ENCODE measurements around the gene DNAJB12. TPM values are rescaled to one million over a fixed set of nuclear protein-coding genes. Genes with fewer than 3 reads are reported as not detected.

Gene DNAJB12
- total and polyA plus RNA-seq, 10 of the 15 experiments (the other 5 are each of a cell fraction or from before 2014, with no cell fraction given): 4.6 to 31.6 (median 18.8) TPM

- ATAC-seq (peak; percentile 84), DNase-seq (ENCODE audit: low read depth, low spot score) (peak; percentile 91), FAIRE-seq (peak; percentile 81)
- H3K36me3 ChIP-seq (ENCODE audit: control insufficient read depth in 2 of 2, insufficient read depth in 2 of 2, low read length in 1 of 2): no peaks in the 10 kb centered on the region
- H3K9ac ChIP-seq (ENCODE audit: control insufficient read depth, insufficient read depth, low read length): peak overlapping the region; percentile 100
- peaks cover 42% of the 10 kb centered on the region for H3K4me1 ChIP-seq (ENCODE audit: control insufficient read depth, insufficient read depth, low read length)
- ChIA-PET POLR2A (interaction anchor here (0.5 to 3.5 kb wide), 20 partner anchors 11 to 249 kb away, joined by 3 to 93 read pairs (median 4); partner anchors contain the start of genes ANAPC16, ASCC1 and DDIT4), SMC1A (ENCODE audit: uncharacterized antibody, unreplicated experiment) (interaction anchor here (0.8 to 3.6 kb wide), 20 partner anchors 11 to 165 kb away, joined by 3 to 34 read pairs (median 7); partner anchors contain the start of genes ANAPC16 and DDIT4), CTCF (interaction anchor here (0.6 to 2.1 kb wide), 15 partner anchors 22 to 249 kb away, joined by 3 to 19 read pairs (median 4); no protein-coding TSS in a partner anchor), RAD21 (ENCODE audit: unreplicated experiment) (interaction anchor here (0.6 to 4.3 kb wide), 21 partner anchors 11 to 169 kb away, joined by 3 to 67 read pairs (median 5); partner anchors contain the start of genes ANAPC16, ASCC1 and DDIT4)
- H4K20me1 ChIP-seq (ENCODE audit: control insufficient read depth, insufficient read depth): no peaks in the 10 kb centered on the region
- peak overlapping the region; percentile 100 for H3K27ac ChIP-seq (ENCODE audit: control insufficient read depth, insufficient read depth)
- no TSS peak for BruUV-seq (replicated peaks)
- H3K4me3 ChIP-seq: peak overlapping the region; percentile 80
- no peaks in the 10 kb centered on the region for H3K27me3 ChIP-seq (replicated peaks in 1 of 2; ENCODE audit: control insufficient read depth in 2 of 2, insufficient read depth in 2 of 2, low read length in 1 of 2)
- peaks cover 9% of the 10 kb centered on the region for H3K79me2 ChIP-seq (ENCODE audit: control insufficient read depth, insufficient read depth, low read length)
- peak overlapping the region; percentile 96 for H3K4me2 ChIP-seq (ENCODE audit: control insufficient read depth, insufficient read depth)
- intact Hi-C loops (cut with micrococcal nuclease; ENCODE audit: unreplicated experiment) (loop anchor here (1.0 to 2.0 kb wide), 5 partner anchors 22 to 75 kb away; no protein-coding TSS in a partner anchor), in situ Hi-C loops (cut with MboI) (no loop called here)
- no peaks in the 10 kb centered on the region for H3K9me3 ChIP-seq (replicated peaks; ENCODE audit: control insufficient read depth, insufficient read depth, low read length)
- H2AFZ ChIP-seq (ENCODE audit: control insufficient read depth, low read depth, low read length): peak overlapping the region; percentile 61
- 4% methylated on average over 46 of the region's 55 CpGs for WGBS (ENCODE audit: insufficient coverage, insufficient replicate concordance, low lambda C conversion rate, missing lambda C conversion rate)
- TF ChIP-seq NR2F1 (conservative IDR thresholded peaks at IDR 0.05) (peak; percentile 78), MAX (IDR thresholded peaks at IDR 0.05; ENCODE audit: low read depth, low read length) (peak; percentile 86; the same call in 1 of the 2 replicates), SIX5 (IDR thresholded peaks at IDR 0.05; ENCODE audit: low read depth, low read length, severe bottlenecking) (no peak), BHLHE40 (IDR thresholded peaks at IDR 0.05; ENCODE audit: borderline replicate concordance in 1 of 2, low read depth in 2 of 2, low read length in 1 of 2) (peak; percentile 82 to 88; a peak in 3 of 4 replicates), CBX3 (IDR thresholded peaks at IDR 0.05; ENCODE audit: borderline replicate concordance, low read depth) (no peak), NRF1 (conservative IDR thresholded peaks at IDR 0.05; ENCODE audit: low read depth, low read length) (no peak), MLLT1 (IDR thresholded peaks at IDR 0.05) (peak; percentile 35; the same call in 1 of the 2 replicates), SKIL (IDR thresholded peaks at IDR 0.05; ENCODE audit: low read depth, poor library complexity, severe bottlenecking) (peak; percentile 41), ATF7 (IDR thresholded peaks at IDR 0.05; ENCODE audit: low read depth) (no peak), EP300 (IDR thresholded peaks at IDR 0.05; ENCODE audit: borderline replicate concordance in 1 of 2, control insufficient read depth in 1 of 2, low read depth in 2 of 2, low read length in 2 of 2) (peak in 1 of 2 experiments; percentile 24; a peak in 1 of 4 replicates), EED (IDR thresholded peaks at IDR 0.05; ENCODE audit: low read depth) (no peak), PKNOX1 (IDR thresholded peaks at IDR 0.05) (peak; percentile 24; the same call in 1 of the 2 replicates)
Measured at GRCh38 chr10:72297805-72298591, 56.7 kb downstream of the DNAJB12 start.

All from GM12878 (cell line).